ENCODE measurements around the gene MYL11. TPM values are rescaled to one million over a fixed set of nuclear protein-coding genes. Genes with fewer than 3 reads are reported as not detected.

Gene MYL11
- polyA plus RNA-seq, 1 donor (not counting 4 experiments of a cell fraction or from before 2014, with no cell fraction given), result not detected

- H3K4me1 ChIP-seq (ENCODE audit: control insufficient read depth, extremely low read depth, insufficient read depth, low read length), result peaks cover 6% of the 10 kb centered on the region
- H3K4me2 ChIP-seq (ENCODE audit: control insufficient read depth, extremely low read depth, insufficient read depth, low read depth, low read length), result no peak overlapping the region
- dilution Hi-C loops (cut with MboI; ENCODE audit: extremely low pct_ligation_motif_present, low sequenced_read_pairs), result no loop called here
- H3K36me3 ChIP-seq (ENCODE audit: control insufficient read depth in 2 of 2, extremely low read depth in 1 of 2, insufficient read depth in 2 of 2, low read length in 2 of 2), result peaks cover 24 to 34% of the 10 kb centered on the region in 2 experiments
- no peak for TF ChIP-seq EZH2 (IDR thresholded peaks at IDR 0.05; ENCODE audit: low read length)
- no peak for TF ChIP-seq CTCF (optimal IDR thresholded peaks at IDR 0.05 in 1 of 3, IDR thresholded peaks at IDR 0.05 in 1 of 3, conservative IDR thresholded peaks at IDR 0.05 in 1 of 3; ENCODE audit: extremely low read depth in 1 of 3, insufficient read depth in 2 of 3, low read length in 3 of 3)
- H3K27me3 ChIP-seq (ENCODE audit: control insufficient read depth, extremely low read depth, insufficient read depth, low read length), result no peaks in the 10 kb centered on the region
- H3K4me3 ChIP-seq (ENCODE audit: control insufficient read depth in 2 of 3, extremely low read depth in 1 of 3, insufficient read depth in 2 of 3, low read depth in 1 of 3, low read length in 3 of 3), result no peak overlapping the region
- H3K79me2 ChIP-seq (ENCODE audit: control insufficient read depth, insufficient read depth, low read length), result peaks cover 30% of the 10 kb centered on the region
- DNase-seq (ENCODE audit: low read depth, low spot score) (no peak), FAIRE-seq (no peak)
- H3K9ac ChIP-seq (ENCODE audit: control insufficient read depth, extremely low read depth, insufficient read depth, low read length), result no peak overlapping the region
- H3K9me1 ChIP-seq (ENCODE audit: control insufficient read depth, extremely low read depth, insufficient read depth, low read length), result no peaks in the 10 kb centered on the region
- no peaks in the 10 kb centered on the region for H3K9me3 ChIP-seq (ENCODE audit: control insufficient read depth, low read depth, low read length)
- no peak overlapping the region for H3K27ac ChIP-seq (ENCODE audit: control insufficient read depth, insufficient read depth, low read length)
- no peak overlapping the region for H2AFZ ChIP-seq (ENCODE audit: control insufficient read depth, low read length)
- no peaks in the 10 kb centered on the region for H4K20me1 ChIP-seq (ENCODE audit: control insufficient read depth, extremely low read depth, insufficient read depth, low read length)
Observed at GRCh38 chr16:30350134-30350871, 24.3 kb upstream of the MYL11 start.

DNA sequence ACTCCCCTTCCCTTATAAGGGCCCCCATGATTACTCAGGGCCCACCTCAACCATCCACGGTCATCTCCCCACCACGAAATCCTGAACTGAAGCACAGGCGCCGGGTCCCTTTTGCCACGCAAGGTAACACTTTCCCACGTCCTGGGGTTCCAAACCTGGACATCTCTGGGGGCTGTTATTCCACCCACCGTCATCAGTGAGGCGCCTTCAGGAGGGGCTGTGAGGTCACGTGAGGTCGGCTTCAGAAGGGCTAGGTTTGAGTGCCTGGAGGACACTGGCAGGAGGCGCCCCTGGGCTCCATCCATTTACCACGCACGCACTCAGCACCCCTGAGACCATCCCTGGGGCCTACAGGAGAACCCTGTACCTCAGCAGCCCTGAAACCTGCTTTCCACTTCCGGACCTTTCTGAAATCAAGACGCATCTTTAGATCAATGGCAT lies 23.6 kb upstream of the MYL11 start:
- H4K20me1 ChIP-seq (ENCODE audit: control insufficient read depth, extremely low read depth, insufficient read depth, low read length), result no peaks in the 10 kb centered on the region
- dilution Hi-C loops (cut with MboI; ENCODE audit: extremely low pct_ligation_motif_present, low sequenced_read_pairs), result no loop called here
- H3K27me3 ChIP-seq (ENCODE audit: control insufficient read depth, extremely low read depth, insufficient read depth, low read length), result no peaks in the 10 kb centered on the region
- TF ChIP-seq CTCF (optimal IDR thresholded peaks at IDR 0.05 in 1 of 3, IDR thresholded peaks at IDR 0.05 in 1 of 3, conservative IDR thresholded peaks at IDR 0.05 in 1 of 3; ENCODE audit: extremely low read depth in 1 of 3, insufficient read depth in 2 of 3, low read length in 3 of 3), result no peak
- no peak for TF ChIP-seq EZH2 (IDR thresholded peaks at IDR 0.05; ENCODE audit: low read length)
- H3K4me1 ChIP-seq (ENCODE audit: control insufficient read depth, extremely low read depth, insufficient read depth, low read length), result peaks cover 12% of the 10 kb centered on the region
- FAIRE-seq, result no peak
- no peak overlapping the region for H3K27ac ChIP-seq (ENCODE audit: control insufficient read depth, insufficient read depth, low read length)
- H3K4me3 ChIP-seq (ENCODE audit: control insufficient read depth in 2 of 3, extremely low read depth in 1 of 3, insufficient read depth in 2 of 3, low read depth in 1 of 3, low read length in 3 of 3), result no peak overlapping the region
- no peaks in the 10 kb centered on the region for H3K9me3 ChIP-seq (ENCODE audit: control insufficient read depth, low read depth, low read length)
- peaks cover 30% of the 10 kb centered on the region for H3K79me2 ChIP-seq (ENCODE audit: control insufficient read depth, insufficient read depth, low read length)
- no peak overlapping the region for H2AFZ ChIP-seq (ENCODE audit: control insufficient read depth, low read length)
- peaks cover 24 to 34% of the 10 kb centered on the region in 2 experiments for H3K36me3 ChIP-seq (ENCODE audit: control insufficient read depth in 2 of 2, extremely low read depth in 1 of 2, insufficient read depth in 2 of 2, low read length in 2 of 2)
- no peak overlapping the region for H3K9ac ChIP-seq (ENCODE audit: control insufficient read depth, extremely low read depth, insufficient read depth, low read length)
- no peaks in the 10 kb centered on the region for H3K9me1 ChIP-seq (ENCODE audit: control insufficient read depth, extremely low read depth, insufficient read depth, low read length)
- DNase-seq (ENCODE audit: low read depth, low spot score), result no peak
- no peak overlapping the region for H3K4me2 ChIP-seq (ENCODE audit: control insufficient read depth, extremely low read depth, insufficient read depth, low read depth, low read length)
